ENCODE results near the gene CH25H.

- no peak for TF ChIP-seq EZH2 (IDR thresholded peaks at IDR 0.05; ENCODE audit: borderline replicate concordance, control insufficient read depth, low read depth, low read length)
- no peak for TF ChIP-seq EP300 (IDR thresholded peaks at IDR 0.05; ENCODE audit: borderline replicate concordance in 1 of 2, control insufficient read depth in 1 of 2, low read depth in 2 of 2, low read length in 2 of 2)
- no peak for TF ChIP-seq CTCF (IDR thresholded peaks at IDR 0.05 in 2 of 3, conservative IDR thresholded peaks at IDR 0.05 in 1 of 3; ENCODE audit: control insufficient read depth in 2 of 3, extremely low read depth in 1 of 3, insufficient read depth in 1 of 3, low read depth in 3 of 3, low read length in 3 of 3)
- no peak for TF ChIP-seq NRF1 (conservative IDR thresholded peaks at IDR 0.05; ENCODE audit: low read depth, low read length)
- no peak for TF ChIP-seq CREB1 (IDR thresholded peaks at IDR 0.05; ENCODE audit: low read depth)
- TF ChIP-seq GATAD2B (conservative IDR thresholded peaks at IDR 0.05; ENCODE audit: low read depth): no peak
- TF ChIP-seq POLR2AphosphoS5 (IDR thresholded peaks at IDR 0.05; ENCODE audit: low read length): no peak
- TF ChIP-seq TAF1 (IDR thresholded peaks at IDR 0.05; ENCODE audit: borderline replicate concordance, low read depth, low read length): no peak
- TF ChIP-seq RAD21 (IDR thresholded peaks at IDR 0.05; ENCODE audit: insufficient read depth, low read depth, low read length): no peak
- no peak for TF ChIP-seq ZBTB33 (IDR thresholded peaks at IDR 0.05)
- TF ChIP-seq MEF2B (IDR thresholded peaks at IDR 0.05; ENCODE audit: partially characterized antibody, poor library complexity, severe bottlenecking): no peak
- no peak for TF ChIP-seq MXI1 (IDR thresholded peaks at IDR 0.05; ENCODE audit: low read depth, low read length)
- no peak for TF ChIP-seq MLLT1 (IDR thresholded peaks at IDR 0.05)
- no peak for TF ChIP-seq CEBPB (IDR thresholded peaks at IDR 0.05; ENCODE audit: borderline replicate concordance in 1 of 2, low read depth in 2 of 2, low read length in 2 of 2)
Measured at GRCh38 chr10:89173075-89173474, 34.0 kb downstream of the CH25H start.
